ENCODE data around the gene CHIT1.

The CHIT1 gene

DNA sequence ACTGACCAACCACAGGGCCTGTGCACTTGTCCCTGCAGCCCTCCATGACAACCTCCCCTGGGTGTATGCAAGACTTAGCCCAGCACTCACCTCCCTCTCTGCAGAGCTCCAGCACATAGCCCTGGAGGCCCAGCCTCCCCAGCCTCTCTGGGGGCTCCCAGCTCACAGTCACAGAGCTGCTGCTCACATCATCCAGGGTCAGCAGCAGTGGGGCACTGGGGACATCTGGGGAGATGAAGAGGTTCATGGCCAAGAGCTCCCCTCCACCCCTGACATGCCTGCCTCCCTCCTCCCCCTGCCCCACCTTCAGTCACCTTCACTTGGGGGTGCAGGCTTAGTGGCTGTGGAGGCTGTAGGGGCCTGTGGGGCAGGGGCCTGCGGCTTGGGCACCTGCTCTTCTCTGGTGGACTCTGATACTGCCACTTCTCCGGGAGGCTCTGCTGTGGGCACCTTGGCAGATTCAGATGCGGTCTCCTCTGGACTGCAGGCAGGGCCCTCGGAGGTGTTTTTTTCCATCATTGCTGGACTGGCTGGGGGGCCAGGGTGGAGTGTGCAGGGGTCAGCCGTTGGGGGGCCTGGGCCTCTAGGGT, 54.1 kb downstream of the CHIT1 start, which contains the start of gene MYBPH:
TSS of gene MYBPH (minus strand) at position 590 of the 590 bp plus-strand sequence. CDS start at position 519, 71 bp downstream.
- DNase-seq (ENCODE audit: insufficient read length, low spot score) (no peak), FAIRE-seq (no peak)
- TF ChIP-seq, protein P1, sequence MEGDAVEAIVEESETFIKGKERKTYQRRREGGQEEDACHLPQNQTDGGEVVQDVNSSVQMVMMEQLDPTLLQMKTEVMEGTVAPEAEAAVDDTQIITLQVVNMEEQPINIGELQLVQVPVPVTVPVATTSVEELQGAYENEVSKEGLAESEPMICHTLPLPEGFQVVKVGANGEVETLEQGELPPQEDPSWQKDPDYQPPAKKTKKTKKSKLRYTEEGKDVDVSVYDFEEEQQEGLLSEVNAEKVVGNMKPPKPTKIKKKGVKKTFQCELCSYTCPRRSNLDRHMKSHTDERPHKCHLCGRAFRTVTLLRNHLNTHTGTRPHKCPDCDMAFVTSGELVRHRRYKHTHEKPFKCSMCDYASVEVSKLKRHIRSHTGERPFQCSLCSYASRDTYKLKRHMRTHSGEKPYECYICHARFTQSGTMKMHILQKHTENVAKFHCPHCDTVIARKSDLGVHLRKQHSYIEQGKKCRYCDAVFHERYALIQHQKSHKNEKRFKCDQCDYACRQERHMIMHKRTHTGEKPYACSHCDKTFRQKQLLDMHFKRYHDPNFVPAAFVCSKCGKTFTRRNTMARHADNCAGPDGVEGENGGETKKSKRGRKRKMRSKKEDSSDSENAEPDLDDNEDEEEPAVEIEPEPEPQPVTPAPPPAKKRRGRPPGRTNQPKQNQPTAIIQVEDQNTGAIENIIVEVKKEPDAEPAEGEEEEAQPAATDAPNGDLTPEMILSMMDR (IDR thresholded peaks at IDR 0.05; ENCODE audit: insufficient read depth, missing control alignments): no peak

DNA sequence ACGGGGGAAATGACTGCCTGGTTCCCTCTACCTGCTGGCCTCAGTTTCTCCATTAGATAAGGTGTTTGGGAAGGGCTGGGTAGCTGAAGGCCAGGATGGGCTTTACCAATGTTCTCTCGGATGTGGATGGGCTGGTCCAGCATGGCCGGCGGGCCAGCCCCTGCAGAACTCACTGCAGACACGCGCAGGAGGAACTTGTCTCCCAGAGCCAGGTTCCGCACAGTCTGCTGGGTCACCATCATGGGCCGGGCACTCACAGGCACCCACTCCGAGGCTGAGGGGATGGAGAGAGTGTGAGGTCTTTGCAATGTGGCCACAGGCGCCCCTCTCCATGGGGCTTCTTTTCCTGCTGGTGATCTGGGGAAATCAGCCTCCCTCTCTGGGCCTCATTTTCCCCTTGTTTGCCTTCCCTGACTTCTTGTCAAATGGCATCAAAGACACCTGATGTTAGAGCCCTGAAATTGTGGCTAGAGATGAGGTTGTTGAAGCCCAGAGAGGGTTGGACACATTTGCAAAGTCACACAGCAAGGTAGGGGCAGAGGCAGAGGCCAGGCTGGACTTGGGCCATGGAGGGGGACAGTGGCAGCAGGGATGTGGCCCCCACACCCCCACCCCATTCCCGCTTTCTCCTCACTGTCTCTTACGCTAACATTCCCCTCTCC, 55.0 kb downstream of the CHIT1 start:
- TF ChIP-seq, protein P1 (IDR thresholded peaks at IDR 0.05; ENCODE audit: insufficient read depth, missing control alignments): no peak
- DNase-seq (ENCODE audit: insufficient read length, low spot score) (no peak), FAIRE-seq (no peak)

DNA sequence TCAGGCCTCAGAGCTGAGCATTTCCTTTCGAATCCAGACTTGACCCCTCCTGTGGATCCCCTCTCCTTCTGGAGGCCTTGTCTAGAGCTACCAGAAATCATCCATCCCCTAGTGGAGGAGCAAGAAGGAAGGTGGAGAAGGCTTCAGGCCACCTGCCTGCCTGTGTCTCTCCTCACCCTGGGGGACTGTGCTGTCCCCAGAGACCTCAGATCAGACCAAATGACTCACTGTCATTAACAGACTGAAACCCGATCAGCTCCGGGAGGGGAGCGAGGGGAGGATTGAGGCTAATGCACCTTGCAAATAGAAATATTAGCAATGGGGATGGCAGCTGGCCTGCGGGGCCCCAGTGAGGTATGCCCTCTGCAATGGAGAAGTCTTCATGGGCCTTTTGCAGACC, 55.9 kb downstream of the CHIT1 start:
- FAIRE-seq (peak; percentile 85), DNase-seq (ENCODE audit: insufficient read length, low spot score) (peak; percentile 97)
- TF ChIP-seq, protein P1 (IDR thresholded peaks at IDR 0.05; ENCODE audit: insufficient read depth, missing control alignments): no peak

DNA sequence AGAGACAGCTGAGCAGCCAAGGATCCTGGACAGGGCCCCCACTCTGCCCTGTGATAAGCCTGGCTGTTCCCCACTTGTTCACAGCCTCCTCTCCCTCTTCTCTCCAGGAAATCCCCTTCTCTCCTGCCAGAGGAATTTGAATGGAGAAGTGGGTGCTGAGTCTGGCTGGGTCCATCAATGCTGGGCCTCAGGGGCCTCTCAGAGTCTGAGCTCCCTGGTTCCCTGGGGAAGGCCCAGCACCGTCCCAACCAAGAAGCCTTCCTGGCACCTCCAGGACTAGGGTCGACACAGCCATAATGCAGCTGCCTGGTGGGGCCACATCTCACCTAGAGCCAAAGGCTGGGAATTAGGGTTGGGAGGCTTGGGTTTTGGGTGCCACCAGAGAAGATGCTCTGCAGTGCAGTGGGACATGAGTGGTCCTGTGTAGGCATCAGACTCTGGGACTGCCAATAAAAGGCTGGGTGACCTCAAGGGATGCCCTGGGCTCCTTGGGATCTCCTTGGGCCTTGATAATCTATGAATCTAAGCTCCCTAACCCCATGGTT, 56.4 kb downstream of the CHIT1 start:
- no peak for FAIRE-seq
- DNase-seq (ENCODE audit: insufficient read length, low spot score): no peak
- TF ChIP-seq, protein P1 (IDR thresholded peaks at IDR 0.05; ENCODE audit: insufficient read depth, missing control alignments): no peak

DNA sequence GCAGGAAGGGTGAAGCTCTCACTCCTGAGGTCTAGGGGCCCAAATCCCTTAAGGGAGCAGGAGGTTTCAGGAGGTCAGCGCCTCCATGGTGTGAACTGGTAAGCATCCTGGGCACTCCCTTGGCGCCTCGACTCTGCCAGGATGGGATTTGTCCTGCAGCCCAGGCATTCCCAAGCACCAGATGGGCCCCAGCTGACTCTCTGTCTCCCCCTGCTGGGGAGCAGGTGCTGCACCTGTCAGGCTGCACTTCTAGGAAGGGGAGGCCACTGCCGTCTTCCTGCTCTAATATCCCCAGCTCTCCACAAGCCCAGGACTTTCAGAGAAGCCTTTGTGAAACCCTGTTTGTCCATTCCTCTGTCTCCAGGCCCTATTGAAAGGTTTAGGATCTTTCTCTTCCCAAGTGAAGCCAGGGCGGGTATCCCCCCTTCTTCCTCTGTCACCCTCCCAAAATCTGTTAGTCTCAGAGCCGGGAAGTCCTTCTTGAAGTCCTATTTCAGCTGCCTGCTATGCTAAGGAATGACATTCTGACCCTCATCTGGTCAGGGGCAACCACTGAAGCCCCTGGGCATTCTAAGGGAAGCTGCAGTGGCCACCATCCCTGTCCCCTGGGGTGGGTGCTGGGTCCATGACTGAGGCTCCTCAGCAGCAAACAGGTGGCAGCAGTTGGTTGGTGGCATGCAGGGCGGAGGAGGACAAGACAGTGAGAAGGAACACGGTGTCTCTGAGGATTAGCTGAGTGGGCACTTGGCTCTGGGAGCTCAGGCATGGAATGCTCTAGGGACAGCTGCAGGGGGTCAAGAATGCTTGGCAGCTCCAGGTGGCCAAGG, 57.1 kb downstream of the CHIT1 start:
- peak; percentile 72 for DNase-seq (ENCODE audit: insufficient read length, low spot score)
- FAIRE-seq: no peak
- TF ChIP-seq, protein P1 (IDR thresholded peaks at IDR 0.05; ENCODE audit: insufficient read depth, missing control alignments): peak; percentile 98

DNA sequence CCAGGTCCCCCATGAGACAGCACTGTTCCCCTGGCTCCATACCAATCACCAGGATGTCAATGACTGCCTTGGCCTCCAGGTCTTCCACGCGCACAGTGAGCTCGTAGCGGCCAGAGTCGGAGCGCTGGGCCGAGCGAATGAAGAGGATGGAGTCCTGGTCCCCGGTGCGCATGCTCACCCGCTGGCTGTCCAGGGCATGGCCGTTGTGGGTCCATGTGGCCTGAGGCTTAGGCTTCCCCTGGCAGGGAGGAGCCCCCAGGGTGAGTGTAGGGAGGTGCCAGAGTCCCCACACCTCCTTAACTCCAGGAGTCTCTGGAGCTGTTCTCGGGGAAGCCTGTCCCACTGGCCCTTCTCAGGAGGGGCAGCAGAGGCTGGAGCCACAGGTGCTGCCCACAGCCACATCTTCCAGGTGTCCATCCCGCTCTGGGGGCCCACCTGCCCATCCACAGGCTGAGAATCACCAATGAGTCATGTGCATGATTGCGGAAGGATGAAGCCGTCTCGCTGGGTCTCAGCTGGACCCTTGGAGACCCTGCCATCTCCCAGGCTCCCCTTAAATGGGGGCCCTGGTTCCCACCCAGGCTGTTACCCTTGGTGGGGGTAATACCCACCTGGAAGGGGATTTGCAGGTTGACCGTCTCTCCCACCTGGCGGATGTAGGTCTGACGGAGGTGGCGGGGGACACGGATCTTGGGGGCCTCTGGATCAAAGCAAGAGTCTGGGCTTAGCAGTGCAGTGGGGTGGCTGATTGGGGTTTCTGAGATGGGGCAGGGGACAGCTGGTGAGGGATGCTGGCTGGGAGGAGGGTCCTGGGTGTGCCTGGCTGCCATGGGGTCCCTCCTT, 57.9 kb downstream of the CHIT1 start:
- no peak for DNase-seq (ENCODE audit: insufficient read length, low spot score)
- no peak for FAIRE-seq
- TF ChIP-seq, protein P1 (IDR thresholded peaks at IDR 0.05; ENCODE audit: insufficient read depth, missing control alignments): no peak

Data from D721Med (cell line).